ENCODE measurements around the gene PRRT4. TPM values are rescaled to one million over a fixed set of nuclear protein-coding genes. Genes with fewer than 3 reads are reported as not detected.

PRRT4 gene
- total RNA-seq, 1 experiment from 2014 or later: 0.24 TPM

DNA sequence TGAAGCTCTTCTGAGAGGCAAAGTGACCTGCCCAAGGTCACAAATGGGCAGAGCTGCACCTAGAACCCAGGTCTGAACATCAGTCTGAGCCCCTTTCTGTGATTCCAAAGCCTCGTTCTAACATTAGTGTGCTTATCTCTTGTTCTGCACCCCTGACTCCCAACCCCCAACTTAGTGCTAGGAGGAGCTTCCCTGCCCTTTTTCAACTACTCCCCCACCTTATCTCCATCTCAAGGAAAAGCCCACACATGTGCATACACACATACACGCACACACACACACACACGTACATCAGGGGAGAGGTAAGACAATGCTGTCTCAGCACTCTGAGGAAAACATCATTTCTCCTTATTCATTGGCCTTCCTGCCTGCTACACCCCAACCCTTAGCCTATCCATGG is 8.3 kb downstream of the PRRT4 start:
- Histone ChIP-seq H4K5ac (ENCODE audit: insufficient read length, low read depth, low read length) (no peak overlapping the region), H3K9me3 (ENCODE audit: control insufficient read depth, low read depth, low read length) (no peaks in the 10 kb centered on the region), H4K91ac (ENCODE audit: insufficient read length, low read depth, low read length) (no peak overlapping the region), H3K79me1 (ENCODE audit: insufficient read depth, low read depth, low read length, poor library complexity, severe bottlenecking) (no peaks in the 10 kb centered on the region), H3K9ac (ENCODE audit: extremely low read depth, insufficient read length, low read length) (no peak overlapping the region), H3K14ac (ENCODE audit: insufficient read depth, low read length) (no peak overlapping the region), H4K8ac (replicated peaks; ENCODE audit: insufficient read length, low read depth, low read length) (no peak overlapping the region), H3K4me2 (ENCODE audit: insufficient read depth, insufficient read length, low read length) (no peak overlapping the region), H3K56ac (ENCODE audit: insufficient read length, low read depth, low read length) (no peak overlapping the region), H2BK120ac (ENCODE audit: low read depth, low read length, poor library complexity, severe bottlenecking) (no peak overlapping the region), H4K20me1 (ENCODE audit: control insufficient read depth, insufficient read depth, insufficient read length) (no peaks in the 10 kb centered on the region), H2BK5ac (ENCODE audit: insufficient read length, low read length) (no peak overlapping the region), H2BK12ac (ENCODE audit: insufficient read length, low read depth, low read length) (no peak overlapping the region), H3K27me3 (ENCODE audit: insufficient read depth, low read length) (peaks cover 15% of the 10 kb centered on the region; the same call in 1 of the 2 replicates), H3T11ph (ENCODE audit: low read length) (no peak overlapping the region), H3K18ac (ENCODE audit: insufficient read length, low read depth, low read length) (no peak overlapping the region), H3K27ac (ENCODE audit: insufficient read length, low read depth, low read length) (no peak overlapping the region), H2AFZ (ENCODE audit: low read length) (no peak overlapping the region), H3K23ac (ENCODE audit: insufficient read length, low read depth, low read length) (no peak overlapping the region), H3K4me1 (ENCODE audit: insufficient read depth, low read length) (no peaks in the 10 kb centered on the region), H2AK5ac (ENCODE audit: insufficient read length, low read length) (no peak overlapping the region), H3K4ac (ENCODE audit: low read depth, low read length) (no peak overlapping the region), H2BK15ac (ENCODE audit: low read depth, low read length) (no peak overlapping the region), H3K79me2 (ENCODE audit: insufficient read depth, low read length) (0 out of 2 replicates have a peak, but pooled peaks cover 1% of the 10 kb centered on the region), H2BK20ac (ENCODE audit: low read depth, low read length, poor library complexity, severe bottlenecking) (no peak overlapping the region), H3K23me2 (ENCODE audit: insufficient read length, low read depth, low read length, poor library complexity, severe bottlenecking) (peaks cover 3% of the 10 kb centered on the region)
- H3K4me3 Mint-ChIP-seq: no peak overlapping the region
- WGBS (ENCODE audit: extremely low coverage, insufficient read length, low lambda C conversion rate): no CpG with 5 or more reads among the region's 3 CpGs
- no peak for DNase-seq
- H3K4me1 Mint-ChIP-seq: peaks cover 3 to 11% of the 10 kb centered on the region in 2 experiments; a peak in 3 of 4 replicates
- no peaks in the 10 kb centered on the region for H3K9me3 Mint-ChIP-seq
- TF ChIP-seq, protein P1, sequence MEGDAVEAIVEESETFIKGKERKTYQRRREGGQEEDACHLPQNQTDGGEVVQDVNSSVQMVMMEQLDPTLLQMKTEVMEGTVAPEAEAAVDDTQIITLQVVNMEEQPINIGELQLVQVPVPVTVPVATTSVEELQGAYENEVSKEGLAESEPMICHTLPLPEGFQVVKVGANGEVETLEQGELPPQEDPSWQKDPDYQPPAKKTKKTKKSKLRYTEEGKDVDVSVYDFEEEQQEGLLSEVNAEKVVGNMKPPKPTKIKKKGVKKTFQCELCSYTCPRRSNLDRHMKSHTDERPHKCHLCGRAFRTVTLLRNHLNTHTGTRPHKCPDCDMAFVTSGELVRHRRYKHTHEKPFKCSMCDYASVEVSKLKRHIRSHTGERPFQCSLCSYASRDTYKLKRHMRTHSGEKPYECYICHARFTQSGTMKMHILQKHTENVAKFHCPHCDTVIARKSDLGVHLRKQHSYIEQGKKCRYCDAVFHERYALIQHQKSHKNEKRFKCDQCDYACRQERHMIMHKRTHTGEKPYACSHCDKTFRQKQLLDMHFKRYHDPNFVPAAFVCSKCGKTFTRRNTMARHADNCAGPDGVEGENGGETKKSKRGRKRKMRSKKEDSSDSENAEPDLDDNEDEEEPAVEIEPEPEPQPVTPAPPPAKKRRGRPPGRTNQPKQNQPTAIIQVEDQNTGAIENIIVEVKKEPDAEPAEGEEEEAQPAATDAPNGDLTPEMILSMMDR (conservative IDR thresholded peaks at IDR 0.05): no peak
- H3K36me3 Mint-ChIP-seq (ENCODE audit: insufficient read depth in 1 of 3, low read depth in 3 of 3): no peaks in the 10 kb centered on the region
- peaks cover 84% of the 10 kb centered on the region for H3K27me3 Mint-ChIP-seq (ENCODE audit: low read depth)
- no peak overlapping the region for H3K27ac Mint-ChIP-seq

Measured in H9 (cell line).